Activated CD8-positive, alpha-beta memory T cell treated with anti-CD3 and anti-CD28 coated beads, Interleukin-2, amount 10 ng/mL, durations not matched to agents 7 days and 5 days (primary cell): ENCODE data around the gene HSBP1. TPM values are rescaled to one million over a fixed set of nuclear protein-coding genes. Genes with fewer than 3 reads are reported as not detected.

ENCODE experiments used
- ATAC-seq: fragments of 150-1000 bp; cut with Tn5 transposase; one replicate; pipeline ENCODE4 v1.10.0; 2021; ENCODE audit warnings: moderate library complexity
- CTCF ChIA-PET: fragments of 350-600 bp; sonication (Branson Sonifier 250); formaldehyde crosslinking; loops from one replicate; lab custom pipeline; 2021; ENCODE audit warnings: antibody characterized with exemption; lab: Charles Lee
- DNase-seq: peaks from one replicate; pipeline ENCODE4 v3.0.0-alpha.2; 2020
- H3K27ac Mint-ChIP-seq: one replicate; pipeline ENCODE4 v1.8.0; 2021; ENCODE audit warnings: mild to moderate bottlenecking, mixed read lengths
- H3K27me3 Mint-ChIP-seq: one replicate; pipeline ENCODE4 v1.8.0; 2021; ENCODE audit warnings: mixed read lengths
- H3K36me3 Mint-ChIP-seq: one replicate; pipeline ENCODE4 v1.8.0; 2021; ENCODE audit warnings: mild to moderate bottlenecking, mixed read lengths
- H3K4me1 Mint-ChIP-seq: one replicate; pipeline ENCODE4 v1.8.0; 2021; ENCODE audit warnings: mixed read lengths
- H3K4me3 Mint-ChIP-seq: one replicate; pipeline ENCODE4 v1.8.0; 2021; ENCODE audit warnings: mild to moderate bottlenecking, moderate library complexity, mixed read lengths
- H3K9me3 Mint-ChIP-seq: one replicate; pipeline ENCODE4 v1.8.0; 2022; ENCODE audit warnings: low read depth, mixed read lengths
- total RNA-seq, 2 experiments: library from RNA; stranded (reverse); gene quantifications; one replicate each; pipeline ENCODE4 v1.2.3, GENCODE V29; 2021

HSBP1 gene
- total RNA-seq, 2 experiments from 2014 or later: 56.5 to 72.8 TPM

- ATAC-seq (no peak), DNase-seq (no peak)
- H3K36me3 Mint-ChIP-seq: no peaks in the 10 kb centered on the region
- H3K4me1 Mint-ChIP-seq: peaks cover 15% of the 10 kb centered on the region
- no peaks in the 10 kb centered on the region for H3K9me3 Mint-ChIP-seq
- CTCF ChIA-PET: no interaction called here
- H3K27me3 Mint-ChIP-seq: peaks cover 14% of the 10 kb centered on the region
- H3K27ac Mint-ChIP-seq: no peak overlapping the region
- H3K4me3 Mint-ChIP-seq: no peak overlapping the region
Measured at GRCh38 chr16:83791916-83792315, 15.9 kb upstream of the HSBP1 start.

GRCh38 chr16:83792391-83792790 lies 15.4 kb upstream of the HSBP1 start:
- Mint-ChIP-seq H3K27me3 (peaks cover 17% of the 10 kb centered on the region), H3K4me3 (no peak overlapping the region), H3K36me3 (no peaks in the 10 kb centered on the region), H3K27ac (no peak overlapping the region), H3K9me3 (no peaks in the 10 kb centered on the region), H3K4me1 (peaks cover 15% of the 10 kb centered on the region)
- CTCF ChIA-PET: no interaction called here
- DNase-seq (no peak), ATAC-seq (peak; percentile 39)

GRCh38 chr16:83793179-83793578 lies 14.6 kb upstream of the HSBP1 start:
- no peak for ATAC-seq
- Mint-ChIP-seq H3K4me1 (peaks cover 15% of the 10 kb centered on the region), H3K36me3 (no peaks in the 10 kb centered on the region), H3K4me3 (no peak overlapping the region), H3K27ac (no peak overlapping the region), H3K9me3 (no peaks in the 10 kb centered on the region), H3K27me3 (peaks cover 17% of the 10 kb centered on the region)
- CTCF ChIA-PET: no interaction called here
- no peak for DNase-seq

GRCh38 chr16:83794860-83795554 lies 12.8 kb upstream of the HSBP1 start:
- CTCF ChIA-PET: no interaction called here

GRCh38 chr16:83797013-83797412 lies 10.8 kb upstream of the HSBP1 start:
- Mint-ChIP-seq H3K4me3 (no peak overlapping the region), H3K27ac (no peak overlapping the region), H3K4me1 (peaks cover 12% of the 10 kb centered on the region), H3K27me3 (peaks cover 33% of the 10 kb centered on the region), H3K36me3 (no peaks in the 10 kb centered on the region), H3K9me3 (no peaks in the 10 kb centered on the region)
- ATAC-seq (no peak), DNase-seq (no peak)
- CTCF ChIA-PET: no interaction called here

More at GRCh38 chr16:83794860-83795554, 12.8 kb upstream of the HSBP1 start:
- Mint-ChIP-seq H3K4me3 (no peak overlapping the region), H3K4me1 (peaks cover 15% of the 10 kb centered on the region), H3K36me3 (no peaks in the 10 kb centered on the region), H3K9me3 (no peaks in the 10 kb centered on the region), H3K27ac (no peak overlapping the region), H3K27me3 (peaks cover 28% of the 10 kb centered on the region)
- DNase-seq (no peak), ATAC-seq (no peak)

- Mint-ChIP-seq H3K27ac (no peak overlapping the region), H3K9me3 (no peaks in the 10 kb centered on the region), H3K27me3 (peaks cover 42% of the 10 kb centered on the region), H3K36me3 (no peaks in the 10 kb centered on the region), H3K4me3 (no peak overlapping the region), H3K4me1 (peaks cover 9% of the 10 kb centered on the region)
- DNase-seq (no peak), ATAC-seq (no peak)
- CTCF ChIA-PET: no interaction called here
Measured at GRCh38 chr16:83799336-83799735, 8.4 kb upstream of the HSBP1 start.

GRCh38 chr16:83802135-83802534 lies 5.6 kb upstream of the HSBP1 start:
- CTCF ChIA-PET: no interaction called here
- ATAC-seq (peak; percentile 36), DNase-seq (no peak)
- Mint-ChIP-seq H3K4me3 (peak overlapping the region; percentile 9), H3K27ac (no peak overlapping the region), H3K27me3 (peaks cover 26% of the 10 kb centered on the region), H3K4me1 (peaks cover 11% of the 10 kb centered on the region), H3K36me3 (no peaks in the 10 kb centered on the region), H3K9me3 (no peaks in the 10 kb centered on the region)

- Mint-ChIP-seq H3K4me3 (no peak overlapping the region), H3K36me3 (no peaks in the 10 kb centered on the region)
Measured at GRCh38 chr16:83802554-83803205, 5.1 kb upstream of the HSBP1 start.

GRCh38 chr16:83803811-83804210 lies 4.0 kb upstream of the HSBP1 start:
- Mint-ChIP-seq H3K36me3 (peaks cover 5% of the 10 kb centered on the region), H3K27me3 (peaks cover 20% of the 10 kb centered on the region), H3K27ac (no peak overlapping the region), H3K9me3 (no peaks in the 10 kb centered on the region), H3K4me1 (peaks cover 19% of the 10 kb centered on the region), H3K4me3 (no peak overlapping the region)
- DNase-seq (no peak), ATAC-seq (no peak)
- CTCF ChIA-PET: no interaction called here

More at GRCh38 chr16:83802554-83803205, 5.1 kb upstream of the HSBP1 start:
- CTCF ChIA-PET: no interaction called here
- Mint-ChIP-seq H3K4me1 (peaks cover 15% of the 10 kb centered on the region), H3K27me3 (peaks cover 25% of the 10 kb centered on the region), H3K27ac (no peak overlapping the region), H3K9me3 (no peaks in the 10 kb centered on the region)
- no peak for ATAC-seq
- no peak for DNase-seq

- CTCF ChIA-PET: no interaction called here
- Mint-ChIP-seq H3K27ac (no peak overlapping the region), H3K4me1 (peaks cover 23% of the 10 kb centered on the region), H3K4me3 (no peak overlapping the region), H3K36me3 (peaks cover 7% of the 10 kb centered on the region), H3K27me3 (peaks cover 17% of the 10 kb centered on the region), H3K9me3 (no peaks in the 10 kb centered on the region)
- no peak for DNase-seq
- no peak for ATAC-seq
Measured at GRCh38 chr16:83804366-83804765, 3.4 kb upstream of the HSBP1 start.

- Mint-ChIP-seq H3K9me3 (no peaks in the 10 kb centered on the region), H3K27me3 (peaks cover 15% of the 10 kb centered on the region), H3K4me3 (no peak overlapping the region), H3K4me1 (peaks cover 35% of the 10 kb centered on the region), H3K36me3 (peaks cover 12% of the 10 kb centered on the region), H3K27ac (no peak overlapping the region)
- CTCF ChIA-PET: no interaction called here
- DNase-seq: no peak
- ATAC-seq: no peak
Measured at GRCh38 chr16:83806036-83806435, 1.7 kb upstream of the HSBP1 start.

- peaks cover 38% of the 10 kb centered on the region for H3K4me1 Mint-ChIP-seq
- CTCF ChIA-PET: no interaction called here
- no peak for ATAC-seq
Measured at GRCh38 chr16:83806731-83807130, 1.0 kb upstream of the HSBP1 start.

GRCh38 chr16:83807327-83807709 lies 460 bp upstream of the HSBP1 start:
- H3K27me3 Mint-ChIP-seq: peaks cover 7% of the 10 kb centered on the region
- no peaks in the 10 kb centered on the region for H3K9me3 Mint-ChIP-seq
- peak overlapping the region; percentile 92 for H3K4me3 Mint-ChIP-seq
- peak overlapping the region; percentile 88 for H3K27ac Mint-ChIP-seq
- ATAC-seq: no peak
- no peak for DNase-seq
- CTCF ChIA-PET: no interaction called here
- peaks cover 35% of the 10 kb centered on the region for H3K4me1 Mint-ChIP-seq
- H3K36me3 Mint-ChIP-seq: peaks cover 21% of the 10 kb centered on the region

More at GRCh38 chr16:83806731-83807130, 1.0 kb upstream of the HSBP1 start:
- no peak overlapping the region for H3K27ac Mint-ChIP-seq
- peaks cover 10% of the 10 kb centered on the region for H3K27me3 Mint-ChIP-seq
- no peak overlapping the region for H3K4me3 Mint-ChIP-seq
- DNase-seq: no peak
- H3K9me3 Mint-ChIP-seq: no peaks in the 10 kb centered on the region
- H3K36me3 Mint-ChIP-seq: peaks cover 18% of the 10 kb centered on the region

GRCh38 chr16:83808573-83809014 lies 816 bp downstream of the HSBP1 start:
- Mint-ChIP-seq H3K27me3 (no peaks in the 10 kb centered on the region), H3K36me3 (peaks cover 28% of the 10 kb centered on the region)

More at GRCh38 chr16:83808573-83809014, 816 bp downstream of the HSBP1 start:
- Mint-ChIP-seq H3K9me3 (no peaks in the 10 kb centered on the region), H3K27ac (peak overlapping the region; percentile 89), H3K4me3 (peak overlapping the region; percentile 92), H3K4me1 (peaks cover 35% of the 10 kb centered on the region)
- ATAC-seq (no peak), DNase-seq (no peak)
- CTCF ChIA-PET: no interaction called here
